GM18517 (cell line): Measurements from ENCODE around the gene CRAT.

Experiments
- ATAC-seq: cut with Tn5 transposase; IDR thresholded peaks from one replicate; pipeline ENCODE4 v1.9.1; 2021; ENCODE audit warnings: mild to moderate bottlenecking, moderate library complexity; ENCODE audit not compliant: unreplicated experiment

CRAT gene

GRCh38 chr9:129068990-129069861 is 41.4 kb downstream of the CRAT start:
- no peak for ATAC-seq

GRCh38 chr9:129068110-129068509 is 42.5 kb downstream of the CRAT start:
- ATAC-seq: no peak

- no peak for ATAC-seq
Measured at GRCh38 chr9:129064499-129064908, 46.1 kb downstream of the CRAT start.

- no peak for ATAC-seq
Measured at GRCh38 chr9:129063061-129063460, 47.5 kb downstream of the CRAT start.

- ATAC-seq: no peak
Measured at GRCh38 chr9:129060991-129061390, 49.6 kb downstream of the CRAT start.

GRCh38 chr9:129059796-129060785 is 50.5 kb downstream of the CRAT start:
- no peak for ATAC-seq

GRCh38 chr9:129058965-129059795 is 51.4 kb downstream of the CRAT start:
- no peak for ATAC-seq

GRCh38 chr9:129054163-129054851 is 56.3 kb downstream of the CRAT start:
- ATAC-seq: no peak

GRCh38 chr9:129053020-129053419 is 57.6 kb downstream of the CRAT start:
- no peak for ATAC-seq

GRCh38 chr9:129052592-129052991 is 58.0 kb downstream of the CRAT start:
- no peak for ATAC-seq
